ENCODE results near the gene ZNF710. TPM values are rescaled to one million over a fixed set of nuclear protein-coding genes. Genes with fewer than 3 reads are reported as not detected.

ZNF710 gene
- total and polyA plus RNA-seq, 2 of the 4 experiments (the other 2 are of a cell fraction): 7.6 to 8.2 TPM

DNA sequence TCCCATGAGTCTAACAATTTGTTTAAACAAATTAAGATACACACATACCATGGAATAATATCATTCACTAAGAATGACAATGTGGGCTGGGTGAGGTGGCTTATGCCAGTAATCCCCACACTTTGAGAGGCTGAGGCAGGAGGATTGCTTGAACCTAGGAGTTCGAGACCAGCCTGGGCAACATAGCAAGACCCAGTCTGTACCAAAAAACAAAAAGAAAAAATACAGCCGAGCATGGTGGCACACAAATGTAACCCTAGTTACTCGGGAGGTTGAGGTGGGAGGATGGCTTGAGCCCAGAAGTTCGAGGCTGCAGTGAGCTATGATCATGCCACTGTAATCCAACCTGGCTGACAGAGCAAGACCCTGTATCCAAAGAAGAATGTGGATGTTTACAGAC is 4.0 kb upstream of the ZNF710 start:
- H3K79me1 ChIP-seq (ENCODE audit: low read depth in 1 of 2, low read length in 2 of 2): peaks cover 0 to 18% of the 10 kb centered on the region in 2 experiments; a peak in 1 of 4 replicates
- H3K18ac ChIP-seq (ENCODE audit: low read depth, low read length): no peak overlapping the region
- no peaks in the 10 kb centered on the region for H3K36me3 ChIP-seq (ENCODE audit: control insufficient read depth, insufficient read depth, low read length)
- WGBS, 2 experiments (ENCODE audit: extremely low coverage in 2 of 2, insufficient read length in 1 of 2): no CpG with 5 or more reads among the region's 4 CpGs
- no peak overlapping the region for H4K8ac ChIP-seq (ENCODE audit: low read depth in 2 of 2, low read length in 2 of 2)
- DNase-seq: no peak
- H3K9me1 ChIP-seq (ENCODE audit: insufficient read depth, low read length): peaks cover 15% of the 10 kb centered on the region
- no peak overlapping the region for H2AK9ac ChIP-seq (replicated peaks; ENCODE audit: low read depth, low read length, poor library complexity)
- no peaks in the 10 kb centered on the region for H3K27me3 ChIP-seq (ENCODE audit: control insufficient read depth, insufficient read depth, low read length)
- no peak for ATAC-seq (ENCODE audit: low read depth)
- H4K91ac ChIP-seq (ENCODE audit: insufficient read depth, low read depth, low read length): no peak overlapping the region
- H3K9me3 ChIP-seq (ENCODE audit: control insufficient read depth, insufficient read depth, low read length): no peaks in the 10 kb centered on the region
- no peak overlapping the region for H4K5ac ChIP-seq (ENCODE audit: low read depth, low read length)
- intact Hi-C loops (cut with micrococcal nuclease) (no loop called here), in situ Hi-C loops (cut with MboI; ENCODE audit: low sequenced_read_pairs) (no loop called here), dilution Hi-C loops (cut with HindIII; ENCODE audit: low sequenced_read_pairs, unreplicated experiment) (no loop called here)
- H2BK20ac ChIP-seq (ENCODE audit: low read depth, low read length): no peak overlapping the region
- no peak for TF ChIP-seq MAFK (IDR thresholded peaks at IDR 0.05; ENCODE audit: low read depth, low read length)
- TF ChIP-seq, protein P1, sequence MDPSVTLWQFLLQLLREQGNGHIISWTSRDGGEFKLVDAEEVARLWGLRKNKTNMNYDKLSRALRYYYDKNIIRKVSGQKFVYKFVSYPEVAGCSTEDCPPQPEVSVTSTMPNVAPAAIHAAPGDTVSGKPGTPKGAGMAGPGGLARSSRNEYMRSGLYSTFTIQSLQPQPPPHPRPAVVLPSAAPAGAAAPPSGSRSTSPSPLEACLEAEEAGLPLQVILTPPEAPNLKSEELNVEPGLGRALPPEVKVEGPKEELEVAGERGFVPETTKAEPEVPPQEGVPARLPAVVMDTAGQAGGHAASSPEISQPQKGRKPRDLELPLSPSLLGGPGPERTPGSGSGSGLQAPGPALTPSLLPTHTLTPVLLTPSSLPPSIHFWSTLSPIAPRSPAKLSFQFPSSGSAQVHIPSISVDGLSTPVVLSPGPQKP (IDR thresholded peaks at IDR 0.05; ENCODE audit: borderline replicate concordance, low read depth, low read length): no peak
- no peak for TF ChIP-seq POLR2A (IDR thresholded peaks at IDR 0.05; ENCODE audit: low read depth, low read length)
- no peak for TF ChIP-seq RAD21 (IDR thresholded peaks at IDR 0.05; ENCODE audit: low read length)
- no peak for TF ChIP-seq RFX5 (IDR thresholded peaks at IDR 0.05; ENCODE audit: low read depth, low read length)
- TF ChIP-seq RCOR1 (IDR thresholded peaks at IDR 0.05; ENCODE audit: insufficient replicate concordance, low read length): no peak
- TF ChIP-seq MAZ (IDR thresholded peaks at IDR 0.05; ENCODE audit: borderline replicate concordance, low read depth, low read length): no peak
- TF ChIP-seq, protein P2, sequence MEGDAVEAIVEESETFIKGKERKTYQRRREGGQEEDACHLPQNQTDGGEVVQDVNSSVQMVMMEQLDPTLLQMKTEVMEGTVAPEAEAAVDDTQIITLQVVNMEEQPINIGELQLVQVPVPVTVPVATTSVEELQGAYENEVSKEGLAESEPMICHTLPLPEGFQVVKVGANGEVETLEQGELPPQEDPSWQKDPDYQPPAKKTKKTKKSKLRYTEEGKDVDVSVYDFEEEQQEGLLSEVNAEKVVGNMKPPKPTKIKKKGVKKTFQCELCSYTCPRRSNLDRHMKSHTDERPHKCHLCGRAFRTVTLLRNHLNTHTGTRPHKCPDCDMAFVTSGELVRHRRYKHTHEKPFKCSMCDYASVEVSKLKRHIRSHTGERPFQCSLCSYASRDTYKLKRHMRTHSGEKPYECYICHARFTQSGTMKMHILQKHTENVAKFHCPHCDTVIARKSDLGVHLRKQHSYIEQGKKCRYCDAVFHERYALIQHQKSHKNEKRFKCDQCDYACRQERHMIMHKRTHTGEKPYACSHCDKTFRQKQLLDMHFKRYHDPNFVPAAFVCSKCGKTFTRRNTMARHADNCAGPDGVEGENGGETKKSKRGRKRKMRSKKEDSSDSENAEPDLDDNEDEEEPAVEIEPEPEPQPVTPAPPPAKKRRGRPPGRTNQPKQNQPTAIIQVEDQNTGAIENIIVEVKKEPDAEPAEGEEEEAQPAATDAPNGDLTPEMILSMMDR (conservative IDR thresholded peaks at IDR 0.05; ENCODE audit: low read depth, low read length): no peak
- TF ChIP-seq, protein P3, sequence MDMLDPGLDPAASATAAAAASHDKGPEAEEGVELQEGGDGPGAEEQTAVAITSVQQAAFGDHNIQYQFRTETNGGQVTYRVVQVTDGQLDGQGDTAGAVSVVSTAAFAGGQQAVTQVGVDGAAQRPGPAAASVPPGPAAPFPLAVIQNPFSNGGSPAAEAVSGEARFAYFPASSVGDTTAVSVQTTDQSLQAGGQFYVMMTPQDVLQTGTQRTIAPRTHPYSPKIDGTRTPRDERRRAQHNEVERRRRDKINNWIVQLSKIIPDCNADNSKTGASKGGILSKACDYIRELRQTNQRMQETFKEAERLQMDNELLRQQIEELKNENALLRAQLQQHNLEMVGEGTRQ (IDR thresholded peaks at IDR 0.05; ENCODE audit: low read depth, low read length): no peak
- TF ChIP-seq MXI1 (IDR thresholded peaks at IDR 0.05; ENCODE audit: borderline replicate concordance, low read depth, low read length): no peak
- no peak for TF ChIP-seq FOS (IDR thresholded peaks at IDR 0.05; ENCODE audit: low read depth, low read length)
- no peak for TF ChIP-seq CEBPB (IDR thresholded peaks at IDR 0.05; ENCODE audit: low read depth, low read length)
- TF ChIP-seq CHD1 (IDR thresholded peaks at IDR 0.05; ENCODE audit: low read depth, low read length): no peak
- no peak for TF ChIP-seq SMC3 (IDR thresholded peaks at IDR 0.05; ENCODE audit: low read depth, low read length)
- TF ChIP-seq NFE2L2 (IDR thresholded peaks at IDR 0.05; ENCODE audit: low read depth, low read length): no peak
- no peak for TF ChIP-seq BHLHE40 (IDR thresholded peaks at IDR 0.05; ENCODE audit: low read depth, low read length)
- no peak overlapping the region for H3K23ac ChIP-seq (ENCODE audit: low read depth, low read length)
- no peak overlapping the region for H2BK120ac ChIP-seq (ENCODE audit: low read depth, low read length)
- no peak overlapping the region for H3K4me3 ChIP-seq (ENCODE audit: insufficient read depth, low read depth, low read length)
- no peak overlapping the region for H3K4me2 ChIP-seq (ENCODE audit: low read depth, low read length)
- H3K56ac ChIP-seq (ENCODE audit: extremely low read depth, insufficient read depth, low read length): no peak overlapping the region
- no peak overlapping the region for H2AFZ ChIP-seq (replicated peaks; ENCODE audit: low read length, poor library complexity)
- H3K4me1 ChIP-seq (ENCODE audit: control insufficient read depth, insufficient read depth, low read length): peaks cover 9% of the 10 kb centered on the region
- H3K27ac ChIP-seq (ENCODE audit: insufficient read depth, low read length): no peak overlapping the region
- no peak overlapping the region for H2AK5ac ChIP-seq (ENCODE audit: low read depth, low read length)
- ChIA-PET POLR2A (ENCODE audit: unreplicated experiment) (no interaction called here), CTCF (interaction anchor here (0.7 kb wide), 1 partner anchor 76 kb away, joined by 6 read pairs; no protein-coding TSS in a partner anchor)
- H2BK5ac ChIP-seq (ENCODE audit: low read depth, low read length, poor library complexity, severe bottlenecking): no peak overlapping the region
- H2BK15ac ChIP-seq (ENCODE audit: low read depth, low read length): no peak overlapping the region
- no peaks in the 10 kb centered on the region for H4K20me1 ChIP-seq (ENCODE audit: insufficient read depth, low read length)
- BruUV-seq (replicated peaks): no TSS peak
- H3K9ac ChIP-seq (ENCODE audit: low read depth, low read length): no peak overlapping the region
- H3K4ac ChIP-seq (ENCODE audit: low read depth, low read length): no peak overlapping the region
- H3K14ac ChIP-seq (replicated peaks; ENCODE audit: low read depth, low read length): no peak overlapping the region
